ENCODE measurements around the gene VPS33A. TPM values are rescaled to one million over a fixed set of nuclear protein-coding genes. Genes with fewer than 3 reads are reported as not detected.
A peak's percentile ranks its signal among the peaks of the same experiment; 100 is the strongest.
"Not testable (repeated sequence)": the region's sequence is repeated elsewhere in the genome, so short reads cannot be mapped to it uniquely, and the experiment has no call there.

The VPS33A gene
- total and polyA plus RNA-seq, 2 of the 13 experiments (the other 11 are each of a cell fraction or from before 2014, with no cell fraction given), result 11.0 to 43.6 TPM

DNA sequence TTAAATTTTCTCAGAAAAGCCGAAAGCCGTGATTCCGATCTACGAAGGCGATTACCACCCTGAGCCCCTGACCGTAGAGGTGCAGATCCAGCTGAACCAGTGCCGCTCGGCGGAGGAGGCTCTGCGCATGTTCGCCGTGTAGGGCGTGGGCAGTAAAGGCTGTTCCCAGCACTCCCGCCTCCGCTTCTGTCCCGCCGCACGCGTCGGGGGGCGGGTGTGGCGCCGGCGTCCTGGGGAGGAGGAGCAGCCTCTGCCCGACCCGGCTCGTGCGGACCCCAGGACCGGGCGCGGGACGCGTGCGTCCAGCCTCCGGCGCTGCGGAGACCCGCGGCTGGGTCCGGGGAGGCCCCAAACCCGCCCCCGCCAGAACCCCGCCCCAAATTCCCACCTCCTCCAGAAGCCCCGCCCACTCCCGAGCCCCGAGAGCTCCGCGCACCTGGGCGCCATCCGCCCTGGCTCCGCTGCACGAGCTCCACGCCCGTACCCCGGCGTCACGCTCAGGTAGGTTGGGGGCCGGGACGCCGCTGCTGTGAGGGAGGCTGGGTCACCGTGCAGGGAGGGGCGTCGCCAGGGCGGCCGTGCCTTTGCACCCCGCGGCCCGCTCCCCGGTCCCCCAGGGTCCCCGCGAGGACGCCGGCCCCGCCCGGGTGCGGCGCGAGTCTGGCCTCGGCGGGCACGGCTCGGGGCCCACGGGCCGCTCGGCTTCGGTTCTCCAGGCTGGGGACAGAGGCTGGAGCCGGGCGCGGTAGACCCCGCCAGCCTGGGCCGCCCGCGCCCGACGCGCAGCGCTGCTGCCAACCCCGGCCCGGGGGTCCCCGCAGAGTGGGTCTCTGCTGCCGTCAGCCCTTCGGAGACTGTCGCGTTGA lies 62.8 kb downstream of the VPS33A start, which contains the start of gene B3GNT4 (continued):
- TF ChIP-seq ZFP36L2 (CRISPR knock-in tag; IDR thresholded peaks at IDR 0.05) (no peak), ZNF446 (CRISPR knock-in tag; IDR thresholded peaks at IDR 0.05) (no peak), PAF1 (CRISPR knock-in tag; IDR thresholded peaks at IDR 0.05) (no peak)
- TF ChIP-seq, protein P1, sequence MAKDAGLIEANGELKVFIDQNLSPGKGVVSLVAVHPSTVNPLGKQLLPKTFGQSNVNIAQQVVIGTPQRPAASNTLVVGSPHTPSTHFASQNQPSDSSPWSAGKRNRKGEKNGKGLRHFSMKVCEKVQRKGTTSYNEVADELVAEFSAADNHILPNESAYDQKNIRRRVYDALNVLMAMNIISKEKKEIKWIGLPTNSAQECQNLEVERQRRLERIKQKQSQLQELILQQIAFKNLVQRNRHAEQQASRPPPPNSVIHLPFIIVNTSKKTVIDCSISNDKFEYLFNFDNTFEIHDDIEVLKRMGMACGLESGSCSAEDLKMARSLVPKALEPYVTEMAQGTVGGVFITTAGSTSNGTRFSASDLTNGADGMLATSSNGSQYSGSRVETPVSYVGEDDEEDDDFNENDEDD (CRISPR knock-in tag; IDR thresholded peaks at IDR 0.05; ENCODE audit: borderline replicate concordance), result peak; percentile 69; the same call in 1 of the 2 replicates

DNA sequence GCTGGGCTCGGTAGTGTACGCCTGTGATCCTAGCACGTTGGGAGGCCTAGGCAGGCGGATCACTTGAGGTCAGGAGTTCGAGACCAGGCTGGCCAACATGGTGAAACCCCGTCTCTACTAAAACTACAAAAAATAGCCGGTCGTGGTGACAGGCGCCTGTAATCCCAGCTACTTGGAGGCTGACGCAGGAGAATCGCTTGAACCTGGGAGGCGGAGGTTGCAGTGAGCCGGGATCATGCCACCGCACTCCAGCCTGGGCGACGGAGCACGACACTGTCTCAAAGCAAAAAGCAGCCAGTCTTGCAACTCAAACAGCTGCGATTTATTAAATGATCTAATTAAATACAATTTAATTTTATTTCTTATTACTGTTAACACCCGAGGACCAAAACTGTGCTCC lies 63.5 kb downstream of the VPS33A start:
- POLR2A ChIA-PET, result interaction anchor here (1.3 kb wide), 1 partner anchor 23 kb away, joined by 6 read pairs; the partner anchor contains the start of gene DIABLO
- Histone ChIP-seq H3K4me1 (ENCODE audit: insufficient read depth, low read length) (peaks cover 45% of the 10 kb centered on the region), H3K4me3 (replicated peaks in 1 of 3; ENCODE audit: insufficient read depth in 1 of 3, low read depth in 2 of 3, low read length in 3 of 3) (peak overlapping the region; percentile 37 to 76 (median 49)), H3K4me2 (ENCODE audit: low read depth, low read length) (peak overlapping the region; percentile 96), H3K27me3 (ENCODE audit: control insufficient read depth in 1 of 2, insufficient read depth in 2 of 2, low read length in 2 of 2) (peaks cover 6 to 64% of the 10 kb centered on the region in 2 experiments)
- BruUV-seq (replicated peaks); H3K79me2 ChIP-seq (ENCODE audit: insufficient read depth, low read length); in situ Hi-C loops (cut with HindIII; ENCODE audit: extremely low pct_ligation_motif_present, low pct_unique_long_range_greater_than_20kb); H3K36me3 ChIP-seq (replicated peaks in 1 of 2; ENCODE audit: control insufficient read depth in 1 of 2, insufficient read depth in 2 of 2, low read length in 2 of 2); DNase-seq (ENCODE audit: low spot score); CTCF ChIA-PET (ENCODE audit: low intra/inter-chr PET ratio, low total read pairs); H3K9me3 ChIP-seq (ENCODE audit: low read length); FAIRE-seq; H4K20me1 ChIP-seq (ENCODE audit: insufficient read depth, low read length); H2AFZ ChIP-seq (ENCODE audit: low read length); ATAC-seq; H3K27ac ChIP-seq (ENCODE audit: extremely low read length, insufficient read depth, low read length); H3K9ac ChIP-seq (ENCODE audit: insufficient read depth, low read depth, low read length); intact Hi-C loops (cut with micrococcal nuclease; ENCODE audit: unreplicated experiment): not testable (repeated sequence)
- TF ChIP-seq KDM2A (CRISPR knock-in tag; IDR thresholded peaks at IDR 0.05; ENCODE audit: borderline replicate concordance, low read depth), result 0 out of 2 replicates have a peak, but pooled peaks have one; percentile 0
- TF ChIP-seq NKX3-1 (CRISPR knock-in tag; IDR thresholded peaks at IDR 0.05), result 0 out of 2 replicates have a peak, but pooled peaks have one; percentile 13
- 44% methylated on average over 19 of the region's 19 CpGs for WGBS (ENCODE audit: low lambda C conversion rate)

Measured in HepG2 (cell line).